Right lobe of liver (tissue), 4 donors: Measurements from ENCODE around the gene TXNDC5.

Source experiments
- POLR2A ChIP-seq: fragments of 450-650 bp; IDR thresholded peaks from one replicate; pipeline ENCODE4 v1.6.1; 2017; ENCODE audit warnings: antibody characterized with exemption, mild to moderate bottlenecking
- TF ChIP-seq, protein P1 (sequence below), 4 donors: fragments of 200-600 bp in 3 of 4; fragments of 450-650 bp in 1 of 4; IDR thresholded peaks; one replicate each; pipeline versions ENCODE4 v1.5.1 to v1.8.0; 2016 to 2022; ENCODE audit warnings: antibody characterized with exemption in 4 of 4, mild to moderate bottlenecking in 2 of 4
- donor health status: DM: no; HTN: no; CAD: no.
- donor health status: DM: no; HTN: no; CAD: no.
- donor health status: DM: no; HTN: yes; CAD: no.

DNA sequence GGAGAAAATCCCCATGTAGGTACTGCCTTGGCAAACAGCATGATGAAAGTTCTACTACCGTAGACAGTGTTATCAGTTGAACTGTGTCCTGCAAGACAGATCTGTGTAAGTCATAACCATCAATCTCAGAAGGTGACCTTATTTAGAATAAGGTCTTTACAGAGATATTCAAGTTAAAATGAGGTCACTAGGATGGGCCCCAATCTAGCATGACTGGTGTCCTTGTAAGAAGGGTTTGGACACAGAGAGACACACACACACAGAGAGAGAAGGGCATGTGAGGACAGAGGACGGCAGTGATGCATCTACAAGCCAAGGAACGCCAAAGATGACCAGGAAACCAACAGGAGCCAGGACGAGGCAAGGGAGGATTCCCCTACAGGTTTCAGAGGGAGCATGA lies 8.8 kb downstream of the TXNDC5 start:
- TF ChIP-seq, protein P1, sequence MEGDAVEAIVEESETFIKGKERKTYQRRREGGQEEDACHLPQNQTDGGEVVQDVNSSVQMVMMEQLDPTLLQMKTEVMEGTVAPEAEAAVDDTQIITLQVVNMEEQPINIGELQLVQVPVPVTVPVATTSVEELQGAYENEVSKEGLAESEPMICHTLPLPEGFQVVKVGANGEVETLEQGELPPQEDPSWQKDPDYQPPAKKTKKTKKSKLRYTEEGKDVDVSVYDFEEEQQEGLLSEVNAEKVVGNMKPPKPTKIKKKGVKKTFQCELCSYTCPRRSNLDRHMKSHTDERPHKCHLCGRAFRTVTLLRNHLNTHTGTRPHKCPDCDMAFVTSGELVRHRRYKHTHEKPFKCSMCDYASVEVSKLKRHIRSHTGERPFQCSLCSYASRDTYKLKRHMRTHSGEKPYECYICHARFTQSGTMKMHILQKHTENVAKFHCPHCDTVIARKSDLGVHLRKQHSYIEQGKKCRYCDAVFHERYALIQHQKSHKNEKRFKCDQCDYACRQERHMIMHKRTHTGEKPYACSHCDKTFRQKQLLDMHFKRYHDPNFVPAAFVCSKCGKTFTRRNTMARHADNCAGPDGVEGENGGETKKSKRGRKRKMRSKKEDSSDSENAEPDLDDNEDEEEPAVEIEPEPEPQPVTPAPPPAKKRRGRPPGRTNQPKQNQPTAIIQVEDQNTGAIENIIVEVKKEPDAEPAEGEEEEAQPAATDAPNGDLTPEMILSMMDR (IDR thresholded peaks at IDR 0.05), result no peak
- TF ChIP-seq POLR2A, result no peak
